ENCODE data around the gene CARMIL1. TPM values are rescaled to one million over a fixed set of nuclear protein-coding genes. Genes with fewer than 3 reads are reported as not detected.
"Not testable (repeated sequence)": the region's sequence is repeated elsewhere in the genome, so short reads cannot be mapped to it uniquely, and the experiment has no call there.

The CARMIL1 gene
- total RNA-seq, 1 donor from 2014 or later = 19.6 TPM

- intact Hi-C loops (cut with DNase I) = no loop called here
- no peak for DNase-seq (ENCODE audit: extremely low spot score in 2 of 2)
- H3K27me3 ChIP-seq = no peaks in the 10 kb centered on the region
- no peaks in the 10 kb centered on the region for H3K4me1 ChIP-seq
- no peak overlapping the region for H3K4me3 ChIP-seq
- no peaks in the 10 kb centered on the region for H3K36me3 ChIP-seq
- H3K27ac ChIP-seq = no peak overlapping the region
- TF ChIP-seq POLR2AphosphoS5 (IDR thresholded peaks at IDR 0.05; ENCODE audit: insufficient read depth in 1 of 2, low read depth in 1 of 2) = no peak
- no peak for TF ChIP-seq CTCF (IDR thresholded peaks at IDR 0.05)
- no peak for TF ChIP-seq POLR2A (IDR thresholded peaks at IDR 0.05)
- no peaks in the 10 kb centered on the region for H3K9me3 ChIP-seq
These were observed 98.5 kb downstream of the CARMIL1 start for GRCh38 chr6:25377664-25378063.

- Histone ChIP-seq H3K9me3 (no peaks in the 10 kb centered on the region), H3K27me3 (no peaks in the 10 kb centered on the region), H3K4me3 (no peak overlapping the region), H3K36me3 (no peaks in the 10 kb centered on the region), H3K27ac (no peak overlapping the region), H3K4me1 (no peaks in the 10 kb centered on the region)
- no peak for TF ChIP-seq CTCF (IDR thresholded peaks at IDR 0.05)
- TF ChIP-seq POLR2A (IDR thresholded peaks at IDR 0.05) = no peak
- no peak for TF ChIP-seq POLR2AphosphoS5 (IDR thresholded peaks at IDR 0.05; ENCODE audit: insufficient read depth in 1 of 2, low read depth in 1 of 2)
- no peak for DNase-seq (ENCODE audit: extremely low spot score in 2 of 2)
- intact Hi-C loops (cut with DNase I) = no loop called here
These were observed 101.9 kb downstream of the CARMIL1 start for GRCh38 chr6:25381077-25381476.

- H3K27ac ChIP-seq; H3K36me3 ChIP-seq; H3K9me3 ChIP-seq; H3K4me3 ChIP-seq; DNase-seq (ENCODE audit: extremely low spot score in 2 of 2); H3K4me1 ChIP-seq; intact Hi-C loops (cut with DNase I); H3K27me3 ChIP-seq: not testable (repeated sequence)
These were observed 103.3 kb downstream of the CARMIL1 start for GRCh38 chr6:25382476-25382875.

GRCh38 chr6:25384234-25384633 lies 105.1 kb downstream of the CARMIL1 start:
- intact Hi-C loops (cut with DNase I) = no loop called here
- H3K9me3 ChIP-seq = no peaks in the 10 kb centered on the region
- TF ChIP-seq CTCF (IDR thresholded peaks at IDR 0.05) = no peak
- TF ChIP-seq POLR2AphosphoS5 (IDR thresholded peaks at IDR 0.05; ENCODE audit: insufficient read depth in 1 of 2, low read depth in 1 of 2) = no peak
- TF ChIP-seq POLR2A (IDR thresholded peaks at IDR 0.05) = no peak
- no peak overlapping the region for H3K27ac ChIP-seq
- no peaks in the 10 kb centered on the region for H3K4me1 ChIP-seq
- no peak for DNase-seq (ENCODE audit: extremely low spot score in 2 of 2)
- no peaks in the 10 kb centered on the region for H3K36me3 ChIP-seq
- H3K4me3 ChIP-seq = no peak overlapping the region
- H3K27me3 ChIP-seq = no peaks in the 10 kb centered on the region

- TF ChIP-seq POLR2AphosphoS5 (IDR thresholded peaks at IDR 0.05; ENCODE audit: insufficient read depth in 1 of 2, low read depth in 1 of 2) = no peak
- TF ChIP-seq POLR2A (IDR thresholded peaks at IDR 0.05) = no peak
- no peak for TF ChIP-seq CTCF (IDR thresholded peaks at IDR 0.05)
- intact Hi-C loops (cut with DNase I) = no loop called here
- DNase-seq (ENCODE audit: extremely low spot score in 2 of 2) = no peak
- Histone ChIP-seq H3K27ac (no peak overlapping the region), H3K36me3 (no peaks in the 10 kb centered on the region), H3K9me3 (no peaks in the 10 kb centered on the region), H3K27me3 (no peaks in the 10 kb centered on the region), H3K4me3 (no peak overlapping the region), H3K4me1 (no peaks in the 10 kb centered on the region)
These were observed 105.8 kb downstream of the CARMIL1 start for GRCh38 chr6:25384967-25385366.

- TF ChIP-seq CTCF (IDR thresholded peaks at IDR 0.05) (no peak), POLR2AphosphoS5 (IDR thresholded peaks at IDR 0.05; ENCODE audit: insufficient read depth in 1 of 2, low read depth in 1 of 2) (no peak), POLR2A (IDR thresholded peaks at IDR 0.05) (no peak)
- no peak for DNase-seq (ENCODE audit: extremely low spot score in 2 of 2)
- Histone ChIP-seq H3K36me3 (no peaks in the 10 kb centered on the region), H3K9me3 (no peaks in the 10 kb centered on the region), H3K4me3 (no peak overlapping the region), H3K27ac (no peak overlapping the region), H3K27me3 (no peaks in the 10 kb centered on the region), H3K4me1 (no peaks in the 10 kb centered on the region)
- intact Hi-C loops (cut with DNase I) = no loop called here
These were observed 108.3 kb downstream of the CARMIL1 start for GRCh38 chr6:25387483-25387882.
